ENCODE measurements around the gene SEC24B.

DNA sequence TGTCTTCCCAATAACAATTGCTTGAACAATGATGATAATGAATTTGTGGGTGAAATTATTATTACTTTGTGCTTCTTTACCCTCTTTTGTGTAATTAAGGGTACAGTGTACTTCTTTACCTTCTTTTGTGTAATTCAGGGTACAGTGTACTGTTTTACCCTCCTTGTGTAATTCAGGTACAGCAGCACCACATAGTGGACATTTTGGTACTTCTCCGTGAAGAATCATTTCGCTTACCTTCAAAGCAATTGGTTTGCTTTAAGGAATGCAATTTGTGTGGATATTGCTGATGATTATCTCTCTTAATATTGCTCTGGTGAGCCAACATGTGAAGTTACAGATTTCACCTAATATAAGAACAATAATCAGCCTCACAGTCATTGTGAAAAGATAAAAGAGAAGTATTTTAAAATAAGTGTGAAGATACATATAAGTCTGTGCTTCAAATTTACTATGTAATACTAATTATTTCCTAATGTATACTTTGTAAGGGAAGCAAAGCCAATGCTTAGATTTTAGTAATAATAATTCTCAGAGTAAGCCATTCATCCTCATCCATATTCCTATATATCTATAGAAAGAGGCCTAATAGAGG lies 27.2 kb upstream of the SEC24B start:
- TF ChIP-seq, protein P1, sequence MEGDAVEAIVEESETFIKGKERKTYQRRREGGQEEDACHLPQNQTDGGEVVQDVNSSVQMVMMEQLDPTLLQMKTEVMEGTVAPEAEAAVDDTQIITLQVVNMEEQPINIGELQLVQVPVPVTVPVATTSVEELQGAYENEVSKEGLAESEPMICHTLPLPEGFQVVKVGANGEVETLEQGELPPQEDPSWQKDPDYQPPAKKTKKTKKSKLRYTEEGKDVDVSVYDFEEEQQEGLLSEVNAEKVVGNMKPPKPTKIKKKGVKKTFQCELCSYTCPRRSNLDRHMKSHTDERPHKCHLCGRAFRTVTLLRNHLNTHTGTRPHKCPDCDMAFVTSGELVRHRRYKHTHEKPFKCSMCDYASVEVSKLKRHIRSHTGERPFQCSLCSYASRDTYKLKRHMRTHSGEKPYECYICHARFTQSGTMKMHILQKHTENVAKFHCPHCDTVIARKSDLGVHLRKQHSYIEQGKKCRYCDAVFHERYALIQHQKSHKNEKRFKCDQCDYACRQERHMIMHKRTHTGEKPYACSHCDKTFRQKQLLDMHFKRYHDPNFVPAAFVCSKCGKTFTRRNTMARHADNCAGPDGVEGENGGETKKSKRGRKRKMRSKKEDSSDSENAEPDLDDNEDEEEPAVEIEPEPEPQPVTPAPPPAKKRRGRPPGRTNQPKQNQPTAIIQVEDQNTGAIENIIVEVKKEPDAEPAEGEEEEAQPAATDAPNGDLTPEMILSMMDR (conservative IDR thresholded peaks at IDR 0.05 in 1 of 2, IDR thresholded peaks at IDR 0.05 in 1 of 2; ENCODE audit: extremely low read depth in 1 of 2, insufficient read depth in 1 of 2, low read depth in 1 of 2, low read length in 2 of 2) = peak; percentile 77 to 84
- no peak for TF ChIP-seq EZH2 (IDR thresholded peaks at IDR 0.05; ENCODE audit: borderline replicate concordance, low read length)
